K562 (cell line): ENCODE measurements around the gene ARHGAP4. TPM values are rescaled to one million over a fixed set of nuclear protein-coding genes. Genes with fewer than 3 reads are reported as not detected.

Experiments
- ATAC-seq: fragments of 200-7000 bp; cut with Tn5 transposase; 3 replicates; pipeline ENCODE4 v1.9.1; 2020; ENCODE audit warnings: moderate library complexity
- BruUV-seq: library from RNA; stranded (reverse); fragments of 400-500 nt; replicated peaks from 2 replicates; lab custom pipeline; 2021; lab: Mats Ljungman, UMichigan
- CTCF ChIA-PET: fragments of 300-600 bp; formaldehyde crosslinking; extraction: SDS; loops from one replicate; lab custom pipeline; 2021; ENCODE audit warnings: low intra/inter-chr PET ratio; lab: Yijun Ruan, JAX
- POLR2A ChIA-PET: fragments of 300-600, 350-650 bp; sonication (Branson Sonifier 250); formaldehyde crosslinking; extraction: SDS; loops from one replicate; lab custom pipeline; 2021; ENCODE audit warnings: antibody characterized with exemption, inconsistent platforms; lab: Yijun Ruan, JAX
- DNase-seq, 4 experiments: peaks; one replicate each; pipeline versions ENCODE4 v3.0.0 to v3.0.0-alpha.2; 2011 to 2018; ENCODE audit warnings: low spot score in 3 of 4, mixed read lengths in 3 of 4; ENCODE audit errors: extremely low read depth in 1 of 4
- FAIRE-seq: peaks from 2 replicates; lab custom pipeline; 2011; peaks lifted over from hg19 to GRCh38; lab: Jason Lieb, UNC
- H2AFZ ChIP-seq: 2 replicates; pipeline ENCODE4 v1.6.0; 2011; ENCODE audit warnings: low read depth, low read length, control low read depth, inconsistent platforms
- H3K27ac ChIP-seq: fragments of 200-600 bp; 3 replicates; pipeline ENCODE4 v1.8.0; 2011; ENCODE audit warnings: low read depth, mild to moderate bottlenecking, control low read depth, inconsistent platforms, low read length, moderate library complexity, mixed read lengths; ENCODE audit errors: extremely low read depth
- H3K27me3 ChIP-seq, 2 experiments: fragments of 300-600 bp in 1 of 2; 2 replicates in 1 of 2; 3 replicates in 1 of 2; pipeline versions ENCODE4 v1.6.0 to v1.8.0; 2011; ENCODE audit warnings: inconsistent platforms in 2 of 2, low read length in 2 of 2, mild to moderate bottlenecking in 1 of 2, mixed read lengths in 1 of 2, moderate library complexity in 1 of 2; ENCODE audit not compliant: control insufficient read depth in 2 of 2, insufficient read depth in 2 of 2
- H3K36me3 ChIP-seq: fragments of 300-600 bp; 3 replicates; pipeline ENCODE4 v1.8.0; 2011; ENCODE audit warnings: mild to moderate bottlenecking, low read length, inconsistent platforms; ENCODE audit not compliant: control insufficient read depth, insufficient read depth
- H3K4me1 ChIP-seq, 2 experiments: fragments of 200-600 bp in 1 of 2; replicated peaks in 1 of 2; 2 replicates in 1 of 2; 3 replicates in 1 of 2; pipeline versions ENCODE4 v1.5.1 to v1.8.0; 2011; ENCODE audit warnings: inconsistent platforms in 2 of 2, low read length in 2 of 2, mild to moderate bottlenecking in 1 of 2, mixed read lengths in 1 of 2, moderate library complexity in 1 of 2; ENCODE audit not compliant: control insufficient read depth in 2 of 2, insufficient read depth in 2 of 2
- H3K4me2 ChIP-seq: 2 replicates; pipeline ENCODE4 v1.6.1; 2011; ENCODE audit warnings: low read length, control low read depth, inconsistent platforms, mixed read lengths; ENCODE audit not compliant: insufficient read depth
- H3K4me3 ChIP-seq: fragments of 200-600 bp; sonication (generic), shearing (Covaris generic); 2 replicates; pipeline ENCODE4 v1.5.1; 2016; ENCODE audit warnings: control low read depth, inconsistent platforms
- H3K79me2 ChIP-seq: fragments of 200-600 bp; 3 replicates; pipeline ENCODE4 v1.8.0; 2011; ENCODE audit warnings: low read length, inconsistent platforms; ENCODE audit not compliant: control insufficient read depth, insufficient read depth
- H3K9ac ChIP-seq, 2 experiments: 2 replicates each; pipeline versions ENCODE4 v1.6.0 to v1.6.1; 2011; ENCODE audit warnings: low read depth in 2 of 2, low read length in 2 of 2, control low read depth in 1 of 2, inconsistent platforms in 1 of 2, mild to moderate bottlenecking in 1 of 2, mixed read lengths in 1 of 2; ENCODE audit not compliant: insufficient read depth in 1 of 2
- H3K9me1 ChIP-seq: one replicate; pipeline ENCODE4 v1.6.0; 2011; ENCODE audit warnings: inconsistent platforms, mild to moderate bottlenecking, low read length, moderate library complexity; ENCODE audit not compliant: control insufficient read depth, insufficient read depth
- H3K9me3 ChIP-seq: replicated peaks from 2 replicates; pipeline ENCODE4 v1.5.1; 2011; ENCODE audit warnings: low read depth, low read length, inconsistent platforms; ENCODE audit not compliant: control insufficient read depth, insufficient read depth
- H4K20me1 ChIP-seq: replicated peaks from 2 replicates; pipeline ENCODE4 v1.6.1; 2011; ENCODE audit warnings: low read length, inconsistent platforms, mixed read lengths; ENCODE audit not compliant: control insufficient read depth, insufficient read depth
- POLR3G ChIP-seq: IDR thresholded peaks from 2 replicates; pipeline ENCODE4 v1.6.1; 2011; ENCODE audit not compliant: insufficient read length, insufficient replicate concordance; ENCODE audit errors: extremely low read depth
- SIX5 ChIP-seq, 2 experiments: IDR thresholded peaks; 2 replicates each; pipeline ENCODE4 v1.6.1; 2011; ENCODE audit warnings: low read length in 2 of 2, borderline replicate concordance in 1 of 2, low read depth in 1 of 2, mild to moderate bottlenecking in 1 of 2, moderate library complexity in 1 of 2; ENCODE audit not compliant: insufficient read depth in 1 of 2
- SMAD1 ChIP-seq: fragments of 150-350 bp; IDR thresholded peaks from 2 replicates; pipeline ENCODE4 v1.6.1; 2014; ENCODE audit warnings: low read length, low read depth; ENCODE audit not compliant: partially characterized antibody
- WGBS: fragments of 100-300 bp; shearing (Covaris generic); methylation state at CpG from one replicate; pipeline ENCODE4 v1.1.6; 2016; ENCODE audit warnings: low coverage, mixed read lengths; ENCODE audit not compliant: insufficient coverage; ENCODE audit errors: missing lambda C conversion rate; 5-methylcytosine and 5-hydroxymethylcytosine counted together
- in situ Hi-C: fragments of 300-500 bp; cut with MboI; formaldehyde crosslinking; loops from 4 replicates; pipeline ENCODE4 v1.15.0; 2018; ENCODE audit warnings: inconsistent platforms, mixed read lengths
- intact Hi-C: fragments of 100-400 bp; cut with micrococcal nuclease; formaldehyde crosslinking; loops from 2 replicates; pipeline ENCODE4 v1.14.2; 2022
- polyA plus RNA-seq, 8 experiments: library from polyadenylated mRNA; depleted of rRNA in 4 of 8; stranded (reverse) in 5 of 8; unstranded in 3 of 8; fragments of >200 nt; fragmentation: Nextera tagmentation in 2 of 8; fragmentation: Illumina TruSeq in 1 of 8; extraction: Ambion mirVana in 2 of 8; extraction: Trizol in 1 of 8; gene quantifications; 2 replicates each; pipeline versions ENCODE4 v1.2.1 to v1.2.3, GENCODE V29; 2011 to 2014; ENCODE audit warnings: inconsistent platforms in 1 of 8, missing spikeins in 1 of 8
- total RNA-seq, 7 experiments: library from RNA; depleted of rRNA in 6 of 7; stranded (reverse); fragments of >200 nt in 6 of 7; fragmentation: Illumina TruSeq in 2 of 7; extraction: Trizol in 2 of 7; gene quantifications; 2 replicates each; pipeline versions ENCODE4 v1.2.1 to v1.2.3, GENCODE V29; 2011 to 2021; ENCODE audit warnings: low replicate concordance in 1 of 7
- TF ChIP-seq, protein P1 (sequence below): sonication (generic); formaldehyde crosslinking; IDR thresholded peaks from 2 replicates; pipeline ENCODE4 v1.8.1; 2022; ENCODE audit warnings: missing genetic modification reagents

The ARHGAP4 gene
- total and polyA plus RNA-seq, 9 of the 15 experiments (the other 6 are each of a cell fraction or from before 2014, with no cell fraction given): 0.30 to 81.8 (median 13.5) TPM

- Histone ChIP-seq H2AFZ (no peak overlapping the region), H3K36me3 (no peaks in the 10 kb centered on the region), H4K20me1 (peaks cover 6% of the 10 kb centered on the region; the same call in 1 of the 2 replicates), H3K4me3 (no peak overlapping the region), H3K4me2 (no peak overlapping the region), H3K27me3 (peaks cover 0 to 23% of the 10 kb centered on the region in 2 experiments; a peak in 2 of 5 replicates), H3K79me2 (no peaks in the 10 kb centered on the region), H3K9ac (peak overlapping the region in 1 of 2 experiments; percentile 31; a peak in 1 of 4 replicates), H3K9me1 (no peaks in the 10 kb centered on the region)
- CTCF ChIA-PET: no interaction called here
- FAIRE-seq: no peak
- 17% methylated on average over 12 of the region's 13 CpGs for WGBS
- DNase-seq: no peak
- TF ChIP-seq SMAD1: no peak
- no peak for TF ChIP-seq POLR3G
- no peak for TF ChIP-seq SIX5 (IDR thresholded peaks at IDR 0.05; ENCODE audit: borderline replicate concordance in 1 of 2, insufficient read depth in 1 of 2, low read depth in 1 of 2, low read length in 2 of 2)
- TF ChIP-seq, protein P1, sequence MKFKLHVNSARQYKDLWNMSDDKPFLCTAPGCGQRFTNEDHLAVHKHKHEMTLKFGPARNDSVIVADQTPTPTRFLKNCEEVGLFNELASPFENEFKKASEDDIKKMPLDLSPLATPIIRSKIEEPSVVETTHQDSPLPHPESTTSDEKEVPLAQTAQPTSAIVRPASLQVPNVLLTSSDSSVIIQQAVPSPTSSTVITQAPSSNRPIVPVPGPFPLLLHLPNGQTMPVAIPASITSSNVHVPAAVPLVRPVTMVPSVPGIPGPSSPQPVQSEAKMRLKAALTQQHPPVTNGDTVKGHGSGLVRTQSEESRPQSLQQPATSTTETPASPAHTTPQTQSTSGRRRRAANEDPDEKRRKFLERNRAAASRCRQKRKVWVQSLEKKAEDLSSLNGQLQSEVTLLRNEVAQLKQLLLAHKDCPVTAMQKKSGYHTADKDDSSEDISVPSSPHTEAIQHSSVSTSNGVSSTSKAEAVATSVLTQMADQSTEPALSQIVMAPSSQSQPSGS (CRISPR knock-in tag): no peak
- TF ChIP-seq, all 486 proteins: peak for 0
- intact Hi-C loops: no loop called here
- no peak for ATAC-seq
- in situ Hi-C loops: no loop called here
- POLR2A ChIA-PET: interaction anchor here (0.7 kb wide), 1 partner anchor 213 kb away, joined by 3 read pairs; the partner anchor contains the start of gene PNCK
- Histone ChIP-seq H3K9me3 (no peaks in the 10 kb centered on the region), H3K27ac (no peak overlapping the region), H3K4me1 (peaks cover 10 to 51% of the 10 kb centered on the region in 2 experiments)
- BruUV-seq: no TSS peak
These were observed 39.1 kb downstream of the ARHGAP4 start for GRCh38 chrX:153886915-153887314.
